GM12878 (cell line): ENCODE results near the gene LRRC2. TPM values are rescaled to one million over a fixed set of nuclear protein-coding genes. Genes with fewer than 3 reads are reported as not detected.

Experiments
- ATAC-seq: fragments of 200-7000 bp; cut with Tn5 transposase; 3 replicates; pipeline ENCODE4 v1.9.1; 2020; ENCODE audit warnings: mild to moderate bottlenecking, moderate library complexity
- BruUV-seq: library from RNA; stranded (reverse); fragments of 400-500 nt; replicated peaks from 2 replicates; lab custom pipeline; 2021; lab: Mats Ljungman, UMichigan
- CTCF ChIA-PET: fragments of 300-600 bp; sonication (Branson Sonifier 250); formaldehyde crosslinking; extraction: SDS; loops from one replicate; lab custom pipeline; 2021; ENCODE audit warnings: inconsistent platforms; lab: Yijun Ruan, JAX
- POLR2A ChIA-PET: fragments of 350-600 bp; formaldehyde crosslinking; extraction: SDS; loops from one replicate; lab custom pipeline; 2021; ENCODE audit warnings: inconsistent platforms; lab: Charles Lee
- RAD21 ChIA-PET: fragments of 300-600 bp; sonication (Branson Sonifier 250); formaldehyde crosslinking; loops from one replicate; lab custom pipeline; 2023; ENCODE audit warnings: antibody characterized with exemption; ENCODE audit not compliant: unreplicated experiment; lab: Charles Lee
- SMC1A ChIA-PET: fragments of 300-600 bp; sonication (Branson Sonifier 250); formaldehyde crosslinking; loops from one replicate; lab custom pipeline; 2023; ENCODE audit not compliant: unreplicated experiment, uncharacterized antibody; lab: Charles Lee
- DNase-seq: peaks from one replicate; pipeline ENCODE4 v3.0.0-alpha.2; 2011; ENCODE audit warnings: low read depth, low spot score
- FAIRE-seq: peaks from 3 replicates; lab custom pipeline; 2011; peaks lifted over from hg19 to GRCh38; lab: Jason Lieb, UNC
- H2AFZ ChIP-seq: 2 replicates; pipeline ENCODE4 v1.6.0; 2011; ENCODE audit warnings: low read depth, low read length, control low read depth; ENCODE audit not compliant: control insufficient read depth
- H3K27ac ChIP-seq: 2 replicates; pipeline ENCODE4 v1.5.1; 2011; ENCODE audit warnings: control low read depth; ENCODE audit not compliant: control insufficient read depth, insufficient read depth
- H3K27me3 ChIP-seq, 2 experiments: replicated peaks in 1 of 2; 2 replicates each; pipeline versions ENCODE4 v1.6.0 to v1.6.1; 2011; ENCODE audit warnings: low read length in 1 of 2; ENCODE audit not compliant: control insufficient read depth in 2 of 2, insufficient read depth in 2 of 2
- H3K36me3 ChIP-seq, 2 experiments: 2 replicates each; pipeline ENCODE4 v1.5.1; 2011; ENCODE audit warnings: low read length in 1 of 2; ENCODE audit not compliant: control insufficient read depth in 2 of 2, insufficient read depth in 2 of 2
- H3K4me1 ChIP-seq: 2 replicates; pipeline ENCODE4 v1.6.1; 2011; ENCODE audit warnings: mild to moderate bottlenecking, low read length, moderate library complexity, mixed read lengths; ENCODE audit not compliant: control insufficient read depth, insufficient read depth
- H3K4me2 ChIP-seq: 2 replicates; pipeline ENCODE4 v1.6.0; 2011; ENCODE audit warnings: control low read depth; ENCODE audit not compliant: control insufficient read depth, insufficient read depth
- H3K4me3 ChIP-seq: fragments of 200-600 bp; sonication (generic); 2 replicates; pipeline ENCODE4 v1.5.1; 2016
- H3K79me2 ChIP-seq: 2 replicates; pipeline ENCODE4 v1.6.0; 2011; ENCODE audit warnings: low read length; ENCODE audit not compliant: control insufficient read depth, insufficient read depth
- H3K9ac ChIP-seq: 2 replicates; pipeline ENCODE4 v1.8.0; 2011; ENCODE audit warnings: low read length, control low read depth, mixed read lengths; ENCODE audit not compliant: control insufficient read depth, insufficient read depth
- H3K9me3 ChIP-seq: replicated peaks from 3 replicates; pipeline ENCODE4 v1.5.1; 2011; ENCODE audit warnings: mild to moderate bottlenecking, low read length; ENCODE audit not compliant: control insufficient read depth, insufficient read depth
- H4K20me1 ChIP-seq: 2 replicates; pipeline ENCODE4 v1.6.0; 2011; ENCODE audit not compliant: control insufficient read depth, insufficient read depth
- CHD4 ChIP-seq: fragments of 200-600 bp; sonication (generic); IDR thresholded peaks from 2 replicates; pipeline ENCODE4 v1.6.1; 2016; ENCODE audit warnings: mild to moderate bottlenecking
- EP300 ChIP-seq, 2 experiments: fragments of 150-350 bp in 1 of 2; IDR thresholded peaks; 2 replicates each; pipeline ENCODE4 v1.6.1; 2011 to 2012; ENCODE audit warnings: low read depth in 2 of 2, low read length in 2 of 2, borderline replicate concordance in 1 of 2, improper control_type of control experiment in 1 of 2, inconsistent platforms in 1 of 2; ENCODE audit not compliant: control insufficient read depth in 1 of 2
- EZH2 ChIP-seq: IDR thresholded peaks from 2 replicates; pipeline ENCODE4 v1.6.1; 2012; ENCODE audit warnings: low read depth, mild to moderate bottlenecking, control low read depth, inconsistent platforms, low read length, borderline replicate concordance; ENCODE audit not compliant: control insufficient read depth
- FOXK2 ChIP-seq: fragments of 450-650 bp; IDR thresholded peaks from 2 replicates; pipeline ENCODE4 v1.6.1; 2017; ENCODE audit warnings: mild to moderate bottlenecking, moderate library complexity
- FOXM1 ChIP-seq: IDR thresholded peaks from 2 replicates; pipeline ENCODE4 v1.6.1; 2012; ENCODE audit warnings: low read depth, mild to moderate bottlenecking, inconsistent platforms, low read length, moderate library complexity
- HDAC2 ChIP-seq: fragments of 200-600 bp; sonication (generic); IDR thresholded peaks from 2 replicates; pipeline ENCODE4 v1.6.1; 2017
- KAT2A ChIP-seq: conservative IDR thresholded peaks from 2 replicates; pipeline ENCODE4 v1.6.1; 2011; ENCODE audit warnings: low read depth, low read length; ENCODE audit not compliant: control insufficient read depth
- NFIC ChIP-seq: IDR thresholded peaks from 2 replicates; pipeline ENCODE4 v1.6.1; 2012; ENCODE audit warnings: low read depth, mild to moderate bottlenecking, inconsistent platforms, low read length, moderate library complexity
- SMAD5 ChIP-seq: IDR thresholded peaks from 2 replicates; pipeline ENCODE4 v1.6.1; 2016; ENCODE audit warnings: antibody characterized with exemption, low read depth
- SREBF1 ChIP-seq: IDR thresholded peaks from 2 replicates; pipeline ENCODE4 v1.6.1; 2012; ENCODE audit warnings: mild to moderate bottlenecking, low read length
- SUPT20H ChIP-seq: IDR thresholded peaks from 2 replicates; pipeline ENCODE4 v1.6.1; 2011; ENCODE audit warnings: low read depth, mild to moderate bottlenecking, low read length, moderate library complexity, borderline replicate concordance; ENCODE audit not compliant: control insufficient read depth
- TCF12 ChIP-seq: IDR thresholded peaks from 2 replicates; pipeline ENCODE4 v1.6.1; 2011; ENCODE audit warnings: low read depth, mild to moderate bottlenecking, low read length
- ZNF217 ChIP-seq: fragments of 450-650 bp; IDR thresholded peaks from 2 replicates; pipeline ENCODE4 v1.6.1; 2017; ENCODE audit warnings: antibody characterized with exemption, mild to moderate bottlenecking
- ZNF24 ChIP-seq: fragments of 450-650 bp; IDR thresholded peaks from 2 replicates; pipeline ENCODE4 v1.6.1; 2017; ENCODE audit warnings: antibody characterized with exemption, mild to moderate bottlenecking
- ZNF274 ChIP-seq: IDR thresholded peaks from one replicate; pipeline ENCODE4 v1.8.0; 2011; ENCODE audit not compliant: insufficient read length, insufficient read depth
- WGBS: methylation state at CpG from one replicate; pipeline ENCODE4 v1.1.6; 2016; ENCODE audit warnings: low lambda C conversion rate; ENCODE audit not compliant: insufficient replicate concordance, insufficient coverage; ENCODE audit errors: missing lambda C conversion rate; 5-methylcytosine and 5-hydroxymethylcytosine counted together
- in situ Hi-C: fragments of 300-500 bp; cut with MboI; formaldehyde crosslinking; loops from 9 replicates; pipeline ENCODE4 v1.14.3; 2018; ENCODE audit warnings: mixed read lengths
- intact Hi-C: fragments of 100-400 bp; cut with micrococcal nuclease; formaldehyde crosslinking; loops from one replicate; pipeline ENCODE4 v1.14.2; 2022; ENCODE audit not compliant: unreplicated experiment
- polyA plus RNA-seq, 11 experiments: library from polyadenylated mRNA; depleted of rRNA in 4 of 11; unstranded in 6 of 11; stranded (reverse) in 5 of 11; fragments of >200 nt; fragmentation: Nextera tagmentation in 4 of 11; fragmentation: Illumina TruSeq in 1 of 11; extraction: Ambion mirVana in 4 of 11; extraction: Trizol in 1 of 11; gene quantifications; 1 replicate in 1 of 11; 2 replicates in 10 of 11; pipeline versions ENCODE4 v1.2.1 to v1.2.3, GENCODE V29; 2011 to 2016; ENCODE audit warnings: inconsistent platforms in 2 of 11, missing spikeins in 2 of 11, low read depth in 1 of 11
- total RNA-seq, 4 experiments: library from RNA; depleted of rRNA in 3 of 4; stranded (reverse); fragments of >200 nt in 3 of 4; fragmentation: Illumina TruSeq in 1 of 4; extraction: Trizol in 1 of 4; gene quantifications; 2 replicates each; pipeline versions ENCODE4 v1.2.1 to v1.2.3, GENCODE V29; 2013 to 2021
- TF ChIP-seq, protein P1 (sequence below): fragments of 450-650 bp; IDR thresholded peaks from 2 replicates; pipeline ENCODE4 v1.6.1; 2014; ENCODE audit warnings: mild to moderate bottlenecking
- TF ChIP-seq, protein P2 (sequence below): fragments of 450-650 bp; formaldehyde crosslinking; IDR thresholded peaks from 2 replicates; pipeline ENCODE4 v1.4.0; 2020; ENCODE audit warnings: mild to moderate bottlenecking, moderate library complexity
- TF ChIP-seq, protein P3 (sequence below): fragments of 450-650 bp; conservative IDR thresholded peaks from 2 replicates; pipeline ENCODE4 v1.6.1; 2017; ENCODE audit warnings: mild to moderate bottlenecking, moderate library complexity

Gene LRRC2
- total and polyA plus RNA-seq, 10 of the 15 experiments (the other 5 are each of a cell fraction or from before 2014, with no cell fraction given) = not detected

DNA sequence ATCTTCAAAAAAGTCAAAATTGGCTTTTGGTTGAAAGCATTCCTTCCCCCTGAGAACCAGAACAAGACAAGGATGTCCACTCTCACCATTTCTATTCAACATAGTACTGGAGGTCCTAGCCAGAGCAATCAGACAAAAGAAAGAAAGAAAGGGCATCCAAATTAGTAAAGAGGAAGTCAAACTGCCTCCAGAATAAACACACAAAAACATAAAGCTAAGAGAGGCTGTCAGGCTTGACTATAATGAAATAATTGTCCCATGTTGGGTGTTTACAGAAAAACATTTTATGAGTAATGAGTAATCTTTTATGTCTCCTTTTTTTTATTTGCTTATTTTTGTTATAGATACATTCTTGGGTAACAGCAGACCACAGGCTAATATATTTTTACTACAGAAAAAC, 27.9 kb upstream of the LRRC2 start (continued):
- TF ChIP-seq SMAD5 = no peak

DNA sequence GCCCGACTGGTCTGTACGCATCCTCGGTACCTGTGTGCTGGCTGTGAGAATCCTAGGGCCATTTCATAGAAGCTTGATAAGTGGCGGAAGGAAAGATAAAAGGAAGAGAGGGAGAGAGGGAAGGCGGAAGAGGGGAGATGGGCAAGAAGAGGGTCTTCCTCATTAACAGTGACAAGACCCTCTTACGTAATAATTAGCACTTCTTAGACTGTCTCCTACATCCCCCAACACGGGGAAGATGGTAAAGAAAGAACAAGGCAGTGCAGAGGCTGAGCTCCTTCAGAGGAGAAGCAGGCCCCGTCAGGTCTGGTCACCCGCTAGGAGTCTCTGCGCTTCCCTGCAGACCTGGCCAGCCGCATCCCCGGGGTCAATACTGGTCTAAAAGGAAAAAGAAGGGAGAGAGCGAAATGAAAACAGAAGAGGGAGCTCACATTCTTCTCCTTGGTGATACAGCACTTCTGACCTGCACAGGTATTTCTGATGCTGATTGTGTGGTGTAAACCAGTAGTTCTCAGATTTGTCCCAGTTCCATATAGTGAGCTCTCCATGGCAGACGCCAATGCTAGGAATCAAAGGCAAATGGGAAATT, 27.3 kb upstream of the LRRC2 start:
- no peaks in the 10 kb centered on the region for H3K4me1 ChIP-seq
- FAIRE-seq = no peak
- in situ Hi-C loops (no loop called here), intact Hi-C loops (no loop called here)
- no peak overlapping the region for H3K9ac ChIP-seq
- ChIA-PET RAD21 (no interaction called here), CTCF (no interaction called here), POLR2A (no interaction called here), SMC1A (no interaction called here)
- H3K4me3 ChIP-seq = no peak overlapping the region
- H3K36me3 ChIP-seq = no peaks in the 10 kb centered on the region
- DNase-seq = no peak
- H3K9me3 ChIP-seq = no peaks in the 10 kb centered on the region
- ATAC-seq = no peak
- H3K27ac ChIP-seq = no peak overlapping the region
- peaks cover 0 to 5% of the 10 kb centered on the region in 2 experiments; a peak in 1 of 4 replicates for H3K27me3 ChIP-seq
- no peak overlapping the region for H2AFZ ChIP-seq
- BruUV-seq = no TSS peak
- WGBS = 65% methylated on average over 14 of the region's 14 CpGs
- no peaks in the 10 kb centered on the region for H3K79me2 ChIP-seq
- no peaks in the 10 kb centered on the region for H4K20me1 ChIP-seq
- no peak overlapping the region for H3K4me2 ChIP-seq
- TF ChIP-seq FOXM1 = no peak
- TF ChIP-seq, protein P1, sequence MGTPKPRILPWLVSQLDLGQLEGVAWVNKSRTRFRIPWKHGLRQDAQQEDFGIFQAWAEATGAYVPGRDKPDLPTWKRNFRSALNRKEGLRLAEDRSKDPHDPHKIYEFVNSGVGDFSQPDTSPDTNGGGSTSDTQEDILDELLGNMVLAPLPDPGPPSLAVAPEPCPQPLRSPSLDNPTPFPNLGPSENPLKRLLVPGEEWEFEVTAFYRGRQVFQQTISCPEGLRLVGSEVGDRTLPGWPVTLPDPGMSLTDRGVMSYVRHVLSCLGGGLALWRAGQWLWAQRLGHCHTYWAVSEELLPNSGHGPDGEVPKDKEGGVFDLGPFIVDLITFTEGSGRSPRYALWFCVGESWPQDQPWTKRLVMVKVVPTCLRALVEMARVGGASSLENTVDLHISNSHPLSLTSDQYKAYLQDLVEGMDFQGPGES = no peak
- no peak for TF ChIP-seq FOXK2
- TF ChIP-seq SREBF1 = no peak
- TF ChIP-seq, protein P2, sequence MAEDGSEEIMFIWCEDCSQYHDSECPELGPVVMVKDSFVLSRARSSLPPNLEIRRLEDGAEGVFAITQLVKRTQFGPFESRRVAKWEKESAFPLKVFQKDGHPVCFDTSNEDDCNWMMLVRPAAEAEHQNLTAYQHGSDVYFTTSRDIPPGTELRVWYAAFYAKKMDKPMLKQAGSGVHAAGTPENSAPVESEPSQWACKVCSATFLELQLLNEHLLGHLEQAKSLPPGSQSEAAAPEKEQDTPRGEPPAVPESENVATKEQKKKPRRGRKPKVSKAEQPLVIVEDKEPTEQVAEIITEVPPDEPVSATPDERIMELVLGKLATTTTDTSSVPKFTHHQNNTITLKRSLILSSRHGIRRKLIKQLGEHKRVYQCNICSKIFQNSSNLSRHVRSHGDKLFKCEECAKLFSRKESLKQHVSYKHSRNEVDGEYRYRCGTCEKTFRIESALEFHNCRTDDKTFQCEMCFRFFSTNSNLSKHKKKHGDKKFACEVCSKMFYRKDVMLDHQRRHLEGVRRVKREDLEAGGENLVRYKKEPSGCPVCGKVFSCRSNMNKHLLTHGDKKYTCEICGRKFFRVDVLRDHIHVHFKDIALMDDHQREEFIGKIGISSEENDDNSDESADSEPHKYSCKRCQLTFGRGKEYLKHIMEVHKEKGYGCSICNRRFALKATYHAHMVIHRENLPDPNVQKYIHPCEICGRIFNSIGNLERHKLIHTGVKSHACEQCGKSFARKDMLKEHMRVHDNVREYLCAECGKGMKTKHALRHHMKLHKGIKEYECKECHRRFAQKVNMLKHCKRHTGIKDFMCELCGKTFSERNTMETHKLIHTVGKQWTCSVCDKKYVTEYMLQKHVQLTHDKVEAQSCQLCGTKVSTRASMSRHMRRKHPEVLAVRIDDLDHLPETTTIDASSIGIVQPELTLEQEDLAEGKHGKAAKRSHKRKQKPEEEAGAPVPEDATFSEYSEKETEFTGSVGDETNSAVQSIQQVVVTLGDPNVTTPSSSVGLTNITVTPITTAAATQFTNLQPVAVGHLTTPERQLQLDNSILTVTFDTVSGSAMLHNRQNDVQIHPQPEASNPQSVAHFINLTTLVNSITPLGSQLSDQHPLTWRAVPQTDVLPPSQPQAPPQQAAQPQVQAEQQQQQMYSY (CRISPR knock-in tag) = no peak
- TF ChIP-seq EP300 (IDR thresholded peaks at IDR 0.05; ENCODE audit: borderline replicate concordance in 1 of 2, control insufficient read depth in 1 of 2, low read depth in 2 of 2, low read length in 2 of 2) = no peak
- no peak for TF ChIP-seq ZNF274
- no peak for TF ChIP-seq TCF12
- TF ChIP-seq EZH2 = no peak
- no peak for TF ChIP-seq SUPT20H
- no peak for TF ChIP-seq NFIC
- TF ChIP-seq HDAC2 = no peak
- no peak for TF ChIP-seq KAT2A
- TF ChIP-seq, protein P3, sequence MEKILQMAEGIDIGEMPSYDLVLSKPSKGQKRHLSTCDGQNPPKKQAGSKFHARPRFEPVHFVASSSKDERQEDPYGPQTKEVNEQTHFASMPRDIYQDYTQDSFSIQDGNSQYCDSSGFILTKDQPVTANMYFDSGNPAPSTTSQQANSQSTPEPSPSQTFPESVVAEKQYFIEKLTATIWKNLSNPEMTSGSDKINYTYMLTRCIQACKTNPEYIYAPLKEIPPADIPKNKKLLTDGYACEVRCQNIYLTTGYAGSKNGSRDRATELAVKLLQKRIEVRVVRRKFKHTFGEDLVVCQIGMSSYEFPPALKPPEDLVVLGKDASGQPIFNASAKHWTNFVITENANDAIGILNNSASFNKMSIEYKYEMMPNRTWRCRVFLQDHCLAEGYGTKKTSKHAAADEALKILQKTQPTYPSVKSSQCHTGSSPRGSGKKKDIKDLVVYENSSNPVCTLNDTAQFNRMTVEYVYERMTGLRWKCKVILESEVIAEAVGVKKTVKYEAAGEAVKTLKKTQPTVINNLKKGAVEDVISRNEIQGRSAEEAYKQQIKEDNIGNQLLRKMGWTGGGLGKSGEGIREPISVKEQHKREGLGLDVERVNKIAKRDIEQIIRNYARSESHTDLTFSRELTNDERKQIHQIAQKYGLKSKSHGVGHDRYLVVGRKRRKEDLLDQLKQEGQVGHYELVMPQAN = no peak
- TF ChIP-seq ZNF24 = no peak
- no peak for TF ChIP-seq CHD4
- no peak for TF ChIP-seq ZNF217
- TF ChIP-seq SMAD5 = no peak
